ENCODE data around the gene RTP3. TPM values are rescaled to one million over a fixed set of nuclear protein-coding genes. Genes with fewer than 3 reads are reported as not detected.
"Not testable (repeated sequence)": the region's sequence is repeated elsewhere in the genome, so short reads cannot be mapped to it uniquely, and the experiment has no call there.

Gene RTP3
- total RNA-seq, 1 donor from 2014 or later: not detected

- Mint-ChIP-seq H3K9me3 (no peaks in the 10 kb centered on the region), H3K27ac (no peak overlapping the region), H3K4me1 (ENCODE audit: unreplicated experiment) (peaks cover 5% of the 10 kb centered on the region), H3K4me3 (no peak overlapping the region), H3K27me3 (peaks cover 23% of the 10 kb centered on the region), H3K36me3 (no peaks in the 10 kb centered on the region)
- no peak for TF ChIP-seq CTCF (conservative IDR thresholded peaks at IDR 0.05)
- DNase-seq (ENCODE audit: extremely low spot score, unreplicated experiment): no peak
Observed at GRCh38 chr3:46537779-46538178, 40.0 kb downstream of the RTP3 start.

- H3K27ac Mint-ChIP-seq; H3K9me3 Mint-ChIP-seq; H3K4me1 Mint-ChIP-seq (ENCODE audit: unreplicated experiment); DNase-seq (ENCODE audit: extremely low spot score, unreplicated experiment); H3K4me3 Mint-ChIP-seq; H3K36me3 Mint-ChIP-seq: not testable (repeated sequence)
- H3K27me3 Mint-ChIP-seq: peaks cover 18% of the 10 kb centered on the region
Observed at GRCh38 chr3:46538425-46538802, 40.6 kb downstream of the RTP3 start.

GRCh38 chr3:46538803-46539442 lies 41.1 kb downstream of the RTP3 start:
- H3K27ac Mint-ChIP-seq: no peak overlapping the region
- H3K4me3 Mint-ChIP-seq: no peak overlapping the region
- TF ChIP-seq CTCF (conservative IDR thresholded peaks at IDR 0.05): no peak
- peaks cover 5% of the 10 kb centered on the region for H3K4me1 Mint-ChIP-seq (ENCODE audit: unreplicated experiment)
- H3K36me3 Mint-ChIP-seq: no peaks in the 10 kb centered on the region
- no peaks in the 10 kb centered on the region for H3K9me3 Mint-ChIP-seq
- no peak for DNase-seq (ENCODE audit: extremely low spot score, unreplicated experiment)
- peaks cover 18% of the 10 kb centered on the region for H3K27me3 Mint-ChIP-seq

GRCh38 chr3:46539443-46540005 lies 41.7 kb downstream of the RTP3 start:
- H3K4me1 Mint-ChIP-seq (ENCODE audit: unreplicated experiment): peaks cover 5% of the 10 kb centered on the region
- H3K4me3 Mint-ChIP-seq: no peak overlapping the region
- no peak for TF ChIP-seq CTCF (conservative IDR thresholded peaks at IDR 0.05)
- peaks cover 14% of the 10 kb centered on the region for H3K27me3 Mint-ChIP-seq
- no peaks in the 10 kb centered on the region for H3K36me3 Mint-ChIP-seq
- H3K9me3 Mint-ChIP-seq: no peaks in the 10 kb centered on the region
- no peak for DNase-seq (ENCODE audit: extremely low spot score, unreplicated experiment)
- H3K27ac Mint-ChIP-seq: no peak overlapping the region

GRCh38 chr3:46540550-46540949 lies 42.8 kb downstream of the RTP3 start:
- no peak overlapping the region for H3K27ac Mint-ChIP-seq
- no peak for TF ChIP-seq CTCF (conservative IDR thresholded peaks at IDR 0.05)
- no peaks in the 10 kb centered on the region for H3K9me3 Mint-ChIP-seq
- no peak for DNase-seq (ENCODE audit: extremely low spot score, unreplicated experiment)
- peaks cover 7% of the 10 kb centered on the region for H3K27me3 Mint-ChIP-seq
- no peaks in the 10 kb centered on the region for H3K36me3 Mint-ChIP-seq
- H3K4me3 Mint-ChIP-seq: no peak overlapping the region
- H3K4me1 Mint-ChIP-seq (ENCODE audit: unreplicated experiment): peaks cover 5% of the 10 kb centered on the region

GRCh38 chr3:46541835-46542234 lies 44.1 kb downstream of the RTP3 start:
- H3K27ac Mint-ChIP-seq: no peak overlapping the region
- H3K9me3 Mint-ChIP-seq: no peaks in the 10 kb centered on the region
- no peak overlapping the region for H3K4me3 Mint-ChIP-seq
- H3K27me3 Mint-ChIP-seq: peaks cover 7% of the 10 kb centered on the region
- no peaks in the 10 kb centered on the region for H3K36me3 Mint-ChIP-seq
- DNase-seq (ENCODE audit: extremely low spot score, unreplicated experiment): no peak
- no peak for TF ChIP-seq CTCF (conservative IDR thresholded peaks at IDR 0.05)
- H3K4me1 Mint-ChIP-seq (ENCODE audit: unreplicated experiment): peaks cover 5% of the 10 kb centered on the region
